ENCODE data around the gene MAP3K14.

The MAP3K14 gene

GRCh38 chr17:45292696-45293412, 24.0 kb downstream of the MAP3K14 start:
- H3K9me3 ChIP-seq (ENCODE audit: control insufficient read depth, insufficient read depth, low read length), result no peaks in the 10 kb centered on the region
- peaks cover 17% of the 10 kb centered on the region for H3K4me1 ChIP-seq (ENCODE audit: insufficient read depth, low read length)
- H3K9ac ChIP-seq (ENCODE audit: low read depth, low read length), result no peak overlapping the region
- H3K36me3 ChIP-seq (ENCODE audit: insufficient read depth, low read length), result 0 out of 2 replicates have a peak, but pooled peaks cover 4% of the 10 kb centered on the region

GRCh38 chr17:45291171-45291805, 25.5 kb downstream of the MAP3K14 start:
- H3K36me3 ChIP-seq (ENCODE audit: insufficient read depth, low read length), result peaks cover 15% of the 10 kb centered on the region; the same call in 1 of the 2 replicates
- peaks cover 17% of the 10 kb centered on the region for H3K4me1 ChIP-seq (ENCODE audit: insufficient read depth, low read length)
- no peak overlapping the region for H3K9ac ChIP-seq (ENCODE audit: low read depth, low read length)
- no peaks in the 10 kb centered on the region for H3K9me3 ChIP-seq (ENCODE audit: control insufficient read depth, insufficient read depth, low read length)

GRCh38 chr17:45290269-45290765, 26.5 kb downstream of the MAP3K14 start:
- Histone ChIP-seq H3K4me1 (ENCODE audit: insufficient read depth, low read length) (peaks cover 17% of the 10 kb centered on the region), H3K36me3 (ENCODE audit: insufficient read depth, low read length) (peaks cover 19% of the 10 kb centered on the region; the same call in 1 of the 2 replicates), H3K9me3 (ENCODE audit: control insufficient read depth, insufficient read depth, low read length) (no peaks in the 10 kb centered on the region), H3K9ac (ENCODE audit: low read depth, low read length) (no peak overlapping the region)

GRCh38 chr17:45289301-45290268, 27.2 kb downstream of the MAP3K14 start:
- no peaks in the 10 kb centered on the region for H3K9me3 ChIP-seq (ENCODE audit: control insufficient read depth, insufficient read depth, low read length)
- peaks cover 20% of the 10 kb centered on the region; the same call in 1 of the 2 replicates for H3K36me3 ChIP-seq (ENCODE audit: insufficient read depth, low read length)
- H3K9ac ChIP-seq (ENCODE audit: low read depth, low read length), result no peak overlapping the region
- peaks cover 16% of the 10 kb centered on the region for H3K4me1 ChIP-seq (ENCODE audit: insufficient read depth, low read length)

GRCh38 chr17:45288825-45289224, 28.0 kb downstream of the MAP3K14 start:
- no peak overlapping the region for H3K9ac ChIP-seq (ENCODE audit: low read depth, low read length)
- peaks cover 27% of the 10 kb centered on the region for H3K36me3 ChIP-seq (ENCODE audit: insufficient read depth, low read length)
- H3K9me3 ChIP-seq (ENCODE audit: control insufficient read depth, insufficient read depth, low read length), result no peaks in the 10 kb centered on the region
- H3K4me1 ChIP-seq (ENCODE audit: insufficient read depth, low read length), result peaks cover 9% of the 10 kb centered on the region

- no peaks in the 10 kb centered on the region for H3K4me1 ChIP-seq (ENCODE audit: insufficient read depth, low read length)
- H3K9me3 ChIP-seq (ENCODE audit: control insufficient read depth, insufficient read depth, low read length), result no peaks in the 10 kb centered on the region
- H3K9ac ChIP-seq (ENCODE audit: low read depth, low read length), result no peak overlapping the region
- peaks cover 36% of the 10 kb centered on the region for H3K36me3 ChIP-seq (ENCODE audit: insufficient read depth, low read length)
Observed at GRCh38 chr17:45287526-45288500, 29.0 kb downstream of the MAP3K14 start.

DNA sequence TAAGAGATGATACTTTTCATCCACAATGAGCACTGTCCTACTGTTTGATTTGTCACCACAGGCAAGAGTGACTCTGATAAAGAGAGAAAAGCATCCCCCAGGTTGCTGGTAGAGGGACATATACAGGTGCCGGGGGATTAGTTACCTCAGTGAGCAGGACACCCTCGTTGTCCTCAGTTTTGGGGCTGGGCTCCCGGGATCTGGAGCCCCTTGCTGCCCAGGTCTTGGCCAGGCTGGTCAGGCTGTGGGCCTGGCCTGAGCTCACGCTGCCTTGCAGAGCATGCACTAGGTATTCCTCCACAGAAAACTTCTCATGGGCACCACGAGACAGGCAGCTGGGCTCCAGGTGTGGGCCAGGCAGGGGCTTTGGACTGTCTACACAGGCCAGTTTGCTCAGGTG, 30.5 kb downstream of the MAP3K14 start:
- no peaks in the 10 kb centered on the region for H3K9me3 ChIP-seq (ENCODE audit: control insufficient read depth, insufficient read depth, low read length)
- H3K9ac ChIP-seq (ENCODE audit: low read depth, low read length), result no peak overlapping the region
- H3K36me3 ChIP-seq (ENCODE audit: insufficient read depth, low read length), result peaks cover 39% of the 10 kb centered on the region
- no peaks in the 10 kb centered on the region for H3K4me1 ChIP-seq (ENCODE audit: insufficient read depth, low read length)

DNA sequence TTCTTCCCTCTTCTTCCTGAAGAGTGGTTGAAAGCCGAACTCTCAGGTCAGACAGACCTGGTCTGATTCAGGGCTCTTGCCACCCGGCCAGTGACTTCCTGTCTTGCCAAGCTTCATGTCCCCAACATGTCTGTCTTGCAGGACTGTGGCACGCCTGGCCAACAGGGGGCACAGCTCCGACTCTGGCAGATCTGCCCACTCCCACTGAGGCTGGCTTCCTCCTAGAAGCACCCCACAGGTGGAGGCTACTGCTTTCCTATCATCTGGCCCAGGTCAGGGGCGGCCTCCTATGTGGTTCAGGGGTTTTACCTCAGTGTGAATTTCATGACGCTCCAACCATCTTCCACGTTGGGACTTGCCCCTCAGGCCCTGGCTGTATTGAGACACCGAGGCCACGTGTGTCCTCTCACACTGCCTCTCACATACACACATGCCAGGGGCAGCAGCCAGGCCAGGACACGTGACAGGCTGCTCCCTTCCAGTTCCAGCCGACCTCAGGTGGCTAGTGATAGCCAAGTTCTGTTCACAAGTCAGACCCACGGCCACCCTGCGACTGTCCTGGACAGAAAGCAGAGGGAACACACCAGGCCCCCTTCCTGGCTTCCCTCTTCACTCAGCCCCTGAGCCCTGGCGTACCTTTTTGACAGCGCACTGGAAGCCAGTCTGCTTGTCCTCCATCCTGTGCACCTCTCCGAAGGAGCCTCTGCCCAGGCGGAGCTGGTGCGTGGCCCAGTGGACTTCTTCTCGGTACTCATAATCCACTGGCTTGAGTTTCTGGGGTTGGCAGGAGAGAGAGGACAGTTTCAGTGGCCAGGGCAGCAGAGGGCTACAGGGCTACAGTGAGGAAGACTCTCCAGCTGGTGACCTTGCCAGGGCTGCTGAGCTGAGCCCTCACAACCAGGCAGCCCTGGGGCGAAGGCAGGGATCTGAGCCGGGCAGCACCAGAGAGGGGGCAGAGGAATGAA, 32.4 kb downstream of the MAP3K14 start:
- Histone ChIP-seq H3K9ac (ENCODE audit: low read depth, low read length) (no peak overlapping the region), H3K9me3 (ENCODE audit: control insufficient read depth, insufficient read depth, low read length) (no peaks in the 10 kb centered on the region), H3K36me3 (ENCODE audit: insufficient read depth, low read length) (peaks cover 34% of the 10 kb centered on the region), H3K4me1 (ENCODE audit: insufficient read depth, low read length) (no peaks in the 10 kb centered on the region)

GRCh38 chr17:45283711-45284110, 33.1 kb downstream of the MAP3K14 start:
- no peak overlapping the region for H3K9ac ChIP-seq (ENCODE audit: low read depth, low read length)
- H3K36me3 ChIP-seq (ENCODE audit: insufficient read depth, low read length), result peaks cover 34% of the 10 kb centered on the region
- no peaks in the 10 kb centered on the region for H3K4me1 ChIP-seq (ENCODE audit: insufficient read depth, low read length)
- H3K9me3 ChIP-seq (ENCODE audit: control insufficient read depth, insufficient read depth, low read length), result no peaks in the 10 kb centered on the region

DNA sequence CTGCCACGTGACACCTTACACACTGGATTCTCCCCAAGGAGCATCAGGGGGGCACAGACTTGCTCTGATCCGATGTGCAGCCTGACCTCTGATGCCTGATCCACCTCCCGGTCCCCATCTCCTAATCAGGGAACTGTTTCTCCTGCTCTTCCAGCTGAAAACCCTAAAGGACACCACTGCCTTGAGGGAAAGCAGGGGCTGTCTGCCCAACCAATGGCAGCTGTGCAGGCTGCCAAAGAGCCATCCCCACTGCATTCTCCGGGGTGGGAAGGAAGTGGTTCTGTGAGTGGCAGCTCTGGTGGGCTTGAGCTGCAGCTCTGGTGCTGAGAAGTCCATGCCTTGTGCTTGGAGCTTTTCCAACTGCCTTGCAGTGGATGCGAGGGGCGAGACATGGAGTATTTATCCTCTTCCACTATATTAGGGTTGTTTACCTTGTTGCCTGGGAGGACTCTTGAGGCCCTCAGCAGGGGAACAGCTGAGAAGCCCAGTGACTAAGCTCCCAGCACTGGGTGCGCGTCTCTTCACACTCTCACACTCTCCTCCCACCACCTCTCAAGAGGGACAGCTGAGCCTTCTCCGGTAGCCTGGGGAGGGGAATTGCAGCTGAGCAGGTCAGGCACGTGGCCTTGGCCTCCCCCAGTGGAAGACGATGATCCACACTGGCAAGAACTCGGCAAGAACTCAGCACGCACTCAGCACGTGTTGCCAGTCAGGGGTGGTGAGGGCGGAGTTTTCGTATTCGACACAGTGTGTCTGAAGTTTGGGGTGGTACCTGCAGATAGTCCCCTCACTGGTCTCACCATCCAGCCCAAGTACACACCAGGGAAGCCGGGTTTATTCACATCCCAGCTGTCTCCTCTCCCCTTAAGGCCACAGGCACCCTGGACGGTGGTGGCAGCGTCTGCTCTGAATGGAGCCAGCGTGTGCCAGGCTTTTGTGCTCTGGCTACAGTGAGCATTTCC, 33.9 kb downstream of the MAP3K14 start:
- Histone ChIP-seq H3K9me3 (ENCODE audit: control insufficient read depth, insufficient read depth, low read length) (no peaks in the 10 kb centered on the region), H3K4me1 (ENCODE audit: insufficient read depth, low read length) (no peaks in the 10 kb centered on the region), H3K9ac (ENCODE audit: low read depth, low read length) (no peak overlapping the region), H3K36me3 (ENCODE audit: insufficient read depth, low read length) (peaks cover 34% of the 10 kb centered on the region)

- peaks cover 20% of the 10 kb centered on the region for H3K36me3 ChIP-seq (ENCODE audit: insufficient read depth, low read length)
- H3K9me3 ChIP-seq (ENCODE audit: control insufficient read depth, insufficient read depth, low read length), result no peaks in the 10 kb centered on the region
- no peak overlapping the region for H3K9ac ChIP-seq (ENCODE audit: low read depth, low read length)
- H3K4me1 ChIP-seq (ENCODE audit: insufficient read depth, low read length), result peaks cover 5% of the 10 kb centered on the region; the same call in 1 of the 2 replicates
Observed at GRCh38 chr17:45279898-45280297, 36.9 kb downstream of the MAP3K14 start.

DNA sequence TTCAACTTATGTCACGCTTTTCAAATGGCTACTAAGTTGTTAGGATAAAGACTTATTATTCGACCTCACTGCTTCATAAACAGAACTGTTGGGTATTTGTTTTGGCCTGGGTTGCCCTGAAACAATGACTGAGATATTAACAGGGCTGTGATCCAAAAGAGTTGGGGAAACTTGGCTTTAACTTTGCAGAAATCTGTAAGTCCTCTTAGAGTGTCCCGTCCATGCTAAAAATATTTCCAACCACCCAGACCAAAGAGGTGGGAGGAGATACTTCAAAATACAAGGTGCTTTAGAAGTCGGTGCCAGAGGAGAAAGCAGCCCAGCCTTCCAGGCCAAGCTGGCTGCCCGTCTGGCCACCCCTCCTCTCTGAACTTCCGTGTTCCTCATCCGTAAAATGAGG, 38.8 kb downstream of the MAP3K14 start:
- Histone ChIP-seq H3K9me3 (ENCODE audit: control insufficient read depth, insufficient read depth, low read length) (no peaks in the 10 kb centered on the region), H3K4me1 (ENCODE audit: insufficient read depth, low read length) (peaks cover 5% of the 10 kb centered on the region; the same call in 1 of the 2 replicates), H3K36me3 (ENCODE audit: insufficient read depth, low read length) (peaks cover 4% of the 10 kb centered on the region), H3K9ac (ENCODE audit: low read depth, low read length) (no peak overlapping the region)
